ENCODE data around the gene GRIK4. TPM values are rescaled to one million over a fixed set of nuclear protein-coding genes. Genes with fewer than 3 reads are reported as not detected.

GRIK4 gene
- total RNA-seq, 1 donor from 2014 or later: 2.2 TPM

DNA sequence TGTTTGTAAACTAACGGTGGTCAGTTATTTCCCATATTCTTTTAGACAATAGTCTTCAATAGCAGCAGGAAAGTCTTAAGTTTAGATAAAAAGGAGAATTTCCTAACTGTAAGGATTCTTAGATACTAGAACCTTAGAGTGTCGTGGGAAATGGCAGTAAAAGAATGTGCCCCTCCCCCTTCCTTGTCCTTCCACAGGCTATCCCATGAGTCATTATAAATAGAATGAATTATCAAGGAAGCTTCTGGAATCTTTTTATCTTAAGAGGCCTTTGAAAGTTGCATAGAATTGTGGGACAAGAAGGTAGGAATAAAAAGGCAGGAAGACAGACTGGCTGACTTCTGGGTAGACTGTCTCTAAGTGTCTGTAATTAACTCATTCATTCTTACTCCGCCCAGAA lies 347.2 kb downstream of the GRIK4 start:
- no peak for TF ChIP-seq CTCF (IDR thresholded peaks at IDR 0.05; ENCODE audit: unreplicated experiment)
- Mint-ChIP-seq H3K36me3 (no peaks in the 10 kb centered on the region), H3K27ac (peak overlapping the region; percentile 71)

GRCh38 chr11:120859552-120860295 lies 348.2 kb downstream of the GRIK4 start:
- H3K27me3 Mint-ChIP-seq (ENCODE audit: low read depth): peaks cover 17% of the 10 kb centered on the region
- DNase-seq (ENCODE audit: low spot score in 2 of 2, unreplicated experiment in 2 of 2): no peak
- TF ChIP-seq CTCF (IDR thresholded peaks at IDR 0.05; ENCODE audit: unreplicated experiment): no peak
- H3K9me3 Mint-ChIP-seq: no peaks in the 10 kb centered on the region
- H3K36me3 Mint-ChIP-seq: no peaks in the 10 kb centered on the region
- H3K4me3 Mint-ChIP-seq: no peak overlapping the region
- H3K4me1 Mint-ChIP-seq: peaks cover 12% of the 10 kb centered on the region
- no peak overlapping the region for H3K27ac Mint-ChIP-seq

More for the DNA sequence above, 347.2 kb downstream of the GRIK4 start:
- Mint-ChIP-seq H3K4me3 (no peak overlapping the region), H3K27me3 (ENCODE audit: low read depth) (peaks cover 17% of the 10 kb centered on the region), H3K4me1 (peaks cover 12% of the 10 kb centered on the region), H3K9me3 (no peaks in the 10 kb centered on the region)
- DNase-seq (ENCODE audit: low spot score in 2 of 2, unreplicated experiment in 2 of 2): no peak

- Mint-ChIP-seq H3K36me3 (no peaks in the 10 kb centered on the region), H3K27ac (no peak overlapping the region), H3K27me3 (ENCODE audit: low read depth) (peaks cover 39% of the 10 kb centered on the region), H3K4me3 (no peak overlapping the region), H3K9me3 (no peaks in the 10 kb centered on the region), H3K4me1 (peaks cover 10% of the 10 kb centered on the region)
- TF ChIP-seq CTCF (IDR thresholded peaks at IDR 0.05; ENCODE audit: unreplicated experiment): no peak
- DNase-seq (ENCODE audit: low spot score in 2 of 2, unreplicated experiment in 2 of 2): no peak
Observed at GRCh38 chr11:120863359-120863758, 351.8 kb downstream of the GRIK4 start.

GRCh38 chr11:120867024-120867423 lies 355.5 kb downstream of the GRIK4 start:
- DNase-seq (ENCODE audit: low spot score in 2 of 2, unreplicated experiment in 2 of 2): no peak
- no peak for TF ChIP-seq CTCF (IDR thresholded peaks at IDR 0.05; ENCODE audit: unreplicated experiment)
- no peak overlapping the region for H3K4me3 Mint-ChIP-seq
- no peaks in the 10 kb centered on the region for H3K9me3 Mint-ChIP-seq
- no peaks in the 10 kb centered on the region for H3K36me3 Mint-ChIP-seq
- no peak overlapping the region for H3K27ac Mint-ChIP-seq
- peaks cover 57% of the 10 kb centered on the region for H3K27me3 Mint-ChIP-seq (ENCODE audit: low read depth)
- no peaks in the 10 kb centered on the region for H3K4me1 Mint-ChIP-seq

DNA sequence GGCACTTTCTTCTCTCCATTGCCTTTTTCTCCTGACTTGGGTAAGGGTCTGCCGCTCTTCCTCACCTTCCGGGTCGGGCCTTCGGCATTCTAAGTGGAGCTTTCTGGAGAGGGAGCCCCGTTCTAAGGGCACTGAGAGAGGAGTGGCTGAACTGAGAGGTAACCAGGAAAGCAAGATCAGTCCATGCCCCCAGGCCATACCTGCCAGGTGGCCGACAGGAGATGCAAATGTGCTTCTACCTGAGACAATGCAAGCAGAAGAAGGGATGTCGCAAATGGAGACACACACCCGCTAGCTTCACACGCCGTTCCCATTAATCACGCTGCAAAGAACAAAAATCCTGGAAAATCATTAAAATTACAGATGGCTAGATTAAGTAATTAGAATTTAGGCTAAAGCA lies 356.0 kb downstream of the GRIK4 start:
- Mint-ChIP-seq H3K36me3 (no peaks in the 10 kb centered on the region), H3K27ac (no peak overlapping the region), H3K27me3 (ENCODE audit: low read depth) (peaks cover 55% of the 10 kb centered on the region), H3K9me3 (no peaks in the 10 kb centered on the region), H3K4me3 (no peak overlapping the region), H3K4me1 (no peaks in the 10 kb centered on the region)
- TF ChIP-seq CTCF (IDR thresholded peaks at IDR 0.05; ENCODE audit: unreplicated experiment): no peak
- DNase-seq (ENCODE audit: low spot score in 2 of 2, unreplicated experiment in 2 of 2): no peak

All from mesothelial cell of epicardium (in vitro differentiated cells).